Activated gamma-delta T cell treated with Interleukin-2 at 50 U/mL for 16 hours (primary cell): ENCODE results near the gene GRB2.
"Not testable (repeated sequence)": the region's sequence is repeated elsewhere in the genome, so short reads cannot be mapped to it uniquely, and the experiment has no call there.

ENCODE experiments used
- DNase-seq: peaks from one replicate; pipeline ENCODE4 v3.0.0-alpha.2; 2020

Gene GRB2

GRCh38 chr17:75348386-75349012, 57.0 kb downstream of the GRB2 start:
- DNase-seq = no peak

DNA sequence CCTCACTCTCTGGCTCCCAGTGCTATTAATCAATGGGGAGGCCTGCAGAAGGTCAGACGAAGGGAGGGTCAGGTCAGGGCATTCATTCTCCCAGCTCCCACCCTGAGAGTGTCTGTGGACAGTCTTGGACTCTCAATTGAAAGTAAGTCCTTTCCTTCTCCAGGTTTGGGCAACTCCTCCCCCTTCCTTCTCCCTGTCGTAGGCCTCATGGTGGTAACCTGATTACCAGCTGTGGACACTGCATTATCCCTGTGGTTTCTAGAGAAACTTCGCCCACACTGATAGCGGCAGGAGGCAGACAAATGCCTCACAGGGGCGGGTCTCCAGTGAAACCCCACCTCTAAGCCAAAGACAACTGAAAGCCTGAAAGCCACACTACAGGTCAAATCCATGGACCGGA, 58.6 kb downstream of the GRB2 start:
- DNase-seq = no peak

GRCh38 chr17:75346368-75346767, 59.1 kb downstream of the GRB2 start:
- not testable (repeated sequence) for DNase-seq

DNA sequence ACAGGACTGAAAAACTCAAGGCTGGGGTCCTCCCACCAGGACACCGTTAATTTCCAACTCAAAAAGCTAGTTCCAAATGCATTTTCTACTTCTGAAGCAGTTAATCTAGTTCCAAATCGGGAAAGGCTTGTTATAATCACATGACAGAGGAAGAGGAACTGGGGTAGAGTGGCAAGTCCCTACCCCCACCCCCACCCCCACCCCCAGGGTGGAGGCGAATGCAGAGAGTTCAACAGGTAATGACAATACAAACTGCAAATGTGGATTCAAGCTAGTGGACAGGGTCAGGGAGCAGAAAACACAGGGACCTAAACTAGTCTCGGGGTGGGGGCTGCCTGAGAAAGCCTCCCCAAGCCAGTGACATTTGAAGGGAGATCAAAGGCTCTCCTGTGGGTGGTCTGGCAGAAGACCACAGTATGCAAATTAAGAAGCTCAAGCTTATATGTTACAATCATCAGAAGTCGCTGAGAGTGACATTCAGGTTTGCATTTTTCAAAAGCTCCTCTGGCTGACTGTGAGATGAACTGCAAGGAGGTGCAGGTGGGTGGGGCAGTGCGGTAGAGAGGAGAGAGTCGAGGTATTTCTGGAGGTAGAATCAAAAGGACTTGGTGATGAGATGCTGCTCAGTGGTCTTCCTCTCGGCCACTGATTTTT, 59.8 kb downstream of the GRB2 start:
- DNase-seq = peak; percentile 54

GRCh38 chr17:75344666-75345065, 60.8 kb downstream of the GRB2 start:
- peak; percentile 47 for DNase-seq

GRCh38 chr17:75342996-75343395, 62.5 kb downstream of the GRB2 start:
- no peak for DNase-seq

- no peak for DNase-seq
Measured at GRCh38 chr17:75341784-75342486, 63.5 kb downstream of the GRB2 start.

- DNase-seq = no peak
Measured at GRCh38 chr17:75340631-75341030, 64.8 kb downstream of the GRB2 start.

DNA sequence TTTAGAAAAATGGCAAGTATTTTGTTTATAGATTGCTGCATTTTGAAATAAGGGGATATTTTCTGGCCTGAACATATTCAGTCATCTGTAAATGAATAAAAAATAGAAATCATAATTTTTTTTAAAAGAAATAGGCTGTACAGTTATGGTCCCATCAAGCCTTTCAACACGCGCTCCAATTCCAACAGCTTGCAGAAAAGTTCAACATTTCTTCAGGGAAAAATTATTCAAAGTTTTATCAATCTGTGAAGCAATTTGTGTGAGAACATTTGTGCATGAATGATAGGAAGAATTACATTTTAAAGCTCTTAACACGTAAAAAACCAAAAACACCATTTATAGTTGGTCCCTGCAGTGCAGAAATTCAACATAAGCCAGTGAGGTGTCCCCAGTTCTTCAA, 65.5 kb downstream of the GRB2 start:
- DNase-seq = no peak

DNA sequence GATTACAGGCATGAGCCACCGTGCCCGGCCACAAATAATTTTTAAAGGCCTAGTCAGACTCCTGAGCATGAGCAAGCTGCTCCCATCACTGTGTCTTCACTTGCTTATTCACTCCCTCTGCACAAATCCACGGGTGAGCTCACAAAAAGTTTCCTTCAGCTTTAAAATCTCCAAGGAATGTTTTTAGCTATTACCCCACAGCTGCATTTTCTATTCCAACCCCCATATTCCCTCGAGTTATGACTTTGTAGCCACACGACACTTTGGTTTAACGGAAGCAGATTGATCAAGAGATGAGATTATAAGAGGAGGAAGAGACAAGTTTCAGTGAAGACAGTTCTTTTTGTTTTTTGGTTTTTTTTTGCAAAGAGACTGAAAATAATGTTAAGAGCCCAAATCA, 67.1 kb downstream of the GRB2 start:
- DNase-seq = no peak

- DNase-seq = no peak
Measured at GRCh38 chr17:75335315-75335714, 70.2 kb downstream of the GRB2 start.

DNA sequence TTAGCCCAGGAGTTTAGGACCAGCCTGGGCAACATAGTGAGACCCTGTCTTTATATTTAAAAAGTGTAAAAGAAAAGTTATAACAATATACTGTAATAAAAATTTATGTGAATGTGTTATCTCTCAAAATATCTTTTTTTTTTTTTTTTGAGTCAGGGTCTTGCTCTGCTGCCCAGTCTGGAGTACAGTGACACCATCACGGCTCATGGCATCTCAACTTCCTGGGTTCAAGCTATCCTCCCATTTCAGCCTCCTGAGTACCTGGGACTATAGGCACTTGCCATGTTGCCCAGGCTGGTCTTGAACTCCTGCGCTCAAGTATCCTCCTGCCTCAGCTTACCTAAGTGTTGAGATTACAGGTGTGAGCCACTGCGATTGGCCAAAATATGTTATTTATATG, 70.8 kb downstream of the GRB2 start:
- no peak for DNase-seq

- no peak for DNase-seq
Measured at GRCh38 chr17:75331671-75332070, 73.8 kb downstream of the GRB2 start.

DNA sequence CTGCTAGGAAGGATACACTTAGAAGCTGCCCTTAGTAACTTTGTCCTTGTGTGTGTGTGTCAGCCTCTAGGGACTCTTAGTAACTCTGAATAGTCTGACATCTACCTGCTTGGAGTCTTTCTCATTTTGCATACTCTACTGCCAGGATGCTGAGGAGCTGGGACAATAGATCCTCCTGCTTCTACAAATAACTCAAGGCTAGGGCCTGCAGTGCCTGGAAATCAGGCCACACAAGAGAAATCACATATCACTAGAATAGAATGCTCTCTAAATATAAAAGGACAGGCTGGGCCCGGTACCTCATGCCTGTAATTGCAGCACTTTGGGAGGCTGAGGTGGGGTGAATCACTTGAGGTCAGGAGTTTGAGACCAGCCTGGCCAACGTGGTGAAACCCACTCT, 77.7 kb downstream of the GRB2 start:
- no peak for DNase-seq

- no peak for DNase-seq
Measured at GRCh38 chr17:75326226-75326848, 79.1 kb downstream of the GRB2 start.

DNA sequence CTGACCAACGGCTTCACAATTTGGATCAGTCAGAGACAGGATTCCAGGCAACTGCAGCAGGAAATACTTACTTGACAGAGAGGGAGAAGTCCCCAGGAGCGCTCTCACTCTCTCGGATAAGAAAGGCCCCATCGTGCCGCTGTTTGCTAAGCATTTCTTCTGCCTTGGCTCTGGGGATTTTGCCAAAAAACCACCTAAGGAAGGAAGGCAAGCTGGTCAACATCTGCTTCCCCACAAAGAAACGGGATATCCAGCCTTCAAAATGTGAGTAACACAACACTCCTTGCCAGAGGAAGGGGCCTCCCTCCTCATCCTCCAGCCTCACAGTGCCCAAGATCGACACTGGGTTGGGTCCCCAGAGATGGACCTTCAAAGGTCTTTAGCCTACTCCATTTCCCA, 79.7 kb downstream of the GRB2 start:
- no peak for DNase-seq

DNA sequence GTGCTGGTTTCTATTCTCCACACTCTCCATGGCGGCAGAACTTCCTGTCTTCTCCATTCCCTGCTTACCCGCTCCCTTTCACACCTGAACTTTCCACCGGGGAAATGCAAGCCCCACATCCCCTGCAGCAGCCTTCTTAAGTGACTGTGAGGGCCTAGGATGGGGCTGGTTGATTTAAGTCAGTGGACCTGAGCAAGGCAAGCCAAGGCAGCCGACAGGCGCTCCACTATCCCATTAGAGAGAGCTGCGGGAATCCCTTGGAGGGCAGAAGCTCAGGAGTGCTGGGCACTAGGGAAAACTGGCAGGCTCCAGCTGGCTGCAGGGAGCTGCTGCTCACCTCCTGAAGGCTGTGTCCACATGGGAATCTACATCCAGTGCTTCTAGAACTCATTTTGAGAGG, 80.1 kb downstream of the GRB2 start:
- DNase-seq = no peak

DNA sequence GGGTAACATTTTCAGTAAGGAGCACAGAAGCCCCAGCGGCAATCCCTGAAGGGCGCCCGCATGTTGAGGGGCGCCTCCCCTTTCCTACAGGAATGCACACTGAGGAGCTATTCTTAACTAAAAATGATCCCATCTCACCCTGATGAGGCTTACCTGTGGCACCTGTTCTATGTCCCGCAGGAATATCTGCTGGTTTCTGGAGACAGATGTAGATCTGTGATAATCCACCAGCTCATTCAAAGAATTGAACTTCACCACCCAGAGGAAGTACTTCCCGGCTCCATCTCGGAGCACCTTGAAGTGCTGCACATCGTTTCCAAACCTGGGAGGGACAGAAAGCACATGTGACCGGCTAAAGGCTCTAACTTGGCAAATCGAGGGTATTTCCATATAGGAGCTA, 84.0 kb downstream of the GRB2 start:
- DNase-seq = no peak

- DNase-seq = no peak
Measured at GRCh38 chr17:75319904-75320691, 85.4 kb downstream of the GRB2 start.

DNA sequence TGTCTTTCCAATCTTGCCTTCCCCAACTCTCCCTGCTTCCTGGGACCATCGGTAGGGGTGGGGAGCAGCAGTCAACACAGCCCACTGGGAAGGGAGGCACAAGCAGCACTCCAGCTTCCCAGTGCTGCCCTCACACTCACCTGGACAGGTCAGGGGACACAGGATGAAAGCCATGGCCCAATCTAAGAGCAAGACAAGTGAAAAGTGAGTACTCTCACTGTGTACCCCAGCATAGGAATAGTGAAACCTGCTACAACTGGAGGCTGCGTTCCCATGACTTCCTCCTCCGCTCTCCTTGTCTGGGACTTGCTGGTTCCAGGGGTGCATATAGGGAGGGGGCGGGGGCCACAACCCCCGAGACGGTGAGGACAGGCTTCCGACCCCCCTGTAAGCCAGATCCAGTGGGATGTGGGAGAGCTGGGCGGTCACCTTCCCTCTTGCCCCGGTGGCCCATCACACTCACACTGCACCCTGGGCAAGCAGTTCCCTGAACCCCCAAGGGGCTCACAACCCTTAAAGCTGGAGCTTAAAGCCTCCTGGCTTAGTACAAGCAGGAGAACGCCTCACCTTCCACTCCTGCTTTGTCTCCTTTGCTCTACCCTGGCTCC, 86.8 kb downstream of the GRB2 start:
- DNase-seq = no peak

GRCh38 chr17:75318211-75318610, 87.3 kb downstream of the GRB2 start:
- no peak for DNase-seq

- DNase-seq = no peak
Measured at GRCh38 chr17:75317671-75318070, 87.8 kb downstream of the GRB2 start.

- DNase-seq = no peak
Measured at GRCh38 chr17:75316253-75316652, 89.2 kb downstream of the GRB2 start.
